NCI-H2029 (cell line): ENCODE data around the gene BBS12.
"Not testable (repeated sequence)": the region's sequence is repeated elsewhere in the genome, so short reads cannot be mapped to it uniquely, and the experiment has no call there.

Experiments
- DNase-seq: peaks from one replicate; lab custom pipeline; 2025; lab: John Stamatoyannopoulos, UW

Gene BBS12

DNA sequence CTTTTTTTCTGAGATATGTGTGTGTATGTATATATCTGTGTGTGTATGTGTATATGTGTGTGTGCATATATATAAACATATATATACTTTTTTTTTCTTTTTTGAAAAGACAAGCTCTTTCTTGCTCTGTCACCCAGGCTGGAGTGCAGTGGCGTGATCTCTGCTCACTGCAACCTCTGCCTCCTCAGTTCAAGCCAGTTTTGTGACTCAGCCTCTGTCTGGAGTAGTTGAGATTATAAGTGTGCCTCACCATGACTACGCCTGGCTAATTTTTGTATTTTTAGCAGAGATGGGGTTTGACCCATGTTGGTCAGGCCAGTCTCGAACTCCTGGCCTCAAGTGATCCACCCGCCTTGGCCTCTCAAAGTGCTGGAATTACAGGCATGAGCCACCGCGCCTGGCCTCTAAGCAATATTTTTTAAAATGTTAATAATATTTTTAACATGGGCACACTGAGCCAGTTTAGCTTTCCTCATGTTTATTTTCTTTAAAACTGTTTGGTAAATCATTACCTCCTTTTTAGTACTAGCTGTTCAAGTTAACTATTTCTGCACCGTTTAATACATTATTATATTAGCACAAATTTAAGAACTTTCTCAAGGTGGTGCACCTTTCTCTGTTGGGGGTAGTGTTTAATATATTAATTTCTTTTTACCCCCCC, 33.3 kb downstream of the BBS12 start:
- DNase-seq, result no peak

GRCh38 chr4:122766353-122766705, 33.8 kb downstream of the BBS12 start:
- DNase-seq, result no peak

GRCh38 chr4:122766950-122767349, 34.4 kb downstream of the BBS12 start:
- no peak for DNase-seq

DNA sequence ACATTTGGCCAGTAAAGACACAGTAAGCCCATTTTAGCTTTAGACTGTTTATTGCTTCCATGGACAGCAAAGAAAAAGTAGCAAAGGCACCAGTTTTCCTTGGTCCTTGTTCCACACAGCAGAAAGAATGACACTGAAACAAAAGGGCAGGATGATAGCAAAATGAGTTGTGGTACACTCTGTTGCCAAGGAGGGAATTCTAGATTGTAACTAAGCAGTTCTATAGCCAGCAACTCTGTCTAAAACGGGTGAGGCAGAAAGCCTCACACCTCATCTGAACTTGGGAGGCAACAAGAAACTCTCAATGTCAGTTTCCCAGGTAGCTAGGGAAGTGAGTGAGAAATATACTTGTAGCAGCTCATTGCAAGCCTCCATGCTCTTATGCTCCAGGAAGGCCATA, 39.2 kb downstream of the BBS12 start:
- no peak for DNase-seq

DNA sequence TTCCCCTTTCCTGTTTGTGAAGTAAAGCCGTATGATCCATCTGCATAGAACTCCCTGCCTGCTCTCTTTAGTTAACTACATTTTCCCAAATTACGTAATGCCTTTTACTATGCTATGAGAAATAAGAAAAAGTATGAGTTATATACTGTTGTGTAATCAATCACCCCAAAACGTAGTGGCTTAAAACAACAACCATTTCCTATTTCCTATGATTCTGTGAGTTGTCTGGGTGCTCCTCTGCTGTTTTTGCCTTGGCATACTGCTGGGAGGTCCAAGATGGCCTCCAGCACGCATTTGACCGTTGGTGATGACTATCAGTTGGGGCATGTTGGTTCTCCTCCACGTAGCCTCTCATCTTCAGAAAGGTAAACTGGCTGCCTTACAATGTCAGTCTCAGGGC, 39.8 kb downstream of the BBS12 start:
- DNase-seq, result no peak

DNA sequence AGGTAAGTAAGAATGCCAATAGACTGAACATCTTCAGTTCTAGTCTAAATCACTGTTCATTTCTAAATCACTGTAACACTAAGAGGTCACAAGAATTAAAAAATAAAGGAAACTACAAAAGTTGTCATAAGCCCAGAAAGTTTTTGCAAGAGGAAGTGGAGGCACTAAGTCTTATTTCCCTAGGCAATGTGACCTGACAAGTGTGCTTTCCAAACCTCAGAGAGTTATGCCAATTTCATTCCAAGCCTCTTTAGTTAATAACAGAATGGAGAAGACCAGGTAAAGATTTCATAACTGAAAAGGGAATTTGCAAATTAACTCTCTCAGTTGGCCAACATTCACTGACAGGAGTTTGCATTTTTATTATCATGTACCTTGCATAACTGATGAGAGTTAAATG, 40.5 kb downstream of the BBS12 start:
- no peak for DNase-seq

GRCh38 chr4:122775039-122775438, 42.5 kb downstream of the BBS12 start:
- no peak for DNase-seq

GRCh38 chr4:122775987-122776836, 43.7 kb downstream of the BBS12 start:
- DNase-seq, result no peak

- no peak for DNase-seq
Observed at GRCh38 chr4:122776916-122777315, 44.4 kb downstream of the BBS12 start.

- DNase-seq, result no peak
Observed at GRCh38 chr4:122777846-122778673, 45.6 kb downstream of the BBS12 start.

DNA sequence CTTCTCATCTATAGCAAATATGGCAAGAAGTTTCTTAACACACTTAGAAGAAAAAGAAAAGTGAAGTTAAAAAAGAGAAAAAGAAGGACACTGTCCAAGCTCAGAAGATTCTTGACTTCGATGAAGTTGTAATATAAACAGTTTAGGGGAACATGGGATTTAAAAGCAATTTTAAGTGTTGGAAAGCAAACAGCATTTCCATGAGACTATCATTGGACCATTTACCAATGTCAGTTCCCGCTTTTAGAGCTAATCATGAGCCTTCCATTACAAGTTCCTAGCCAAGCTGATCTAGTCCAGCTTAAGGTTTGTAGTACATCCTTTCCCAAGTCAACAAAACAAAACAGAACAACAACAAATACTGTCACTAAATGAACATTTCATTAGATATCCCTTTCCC, 49.0 kb downstream of the BBS12 start:
- DNase-seq, result no peak

- DNase-seq, result no peak
Observed at GRCh38 chr4:122783301-122784215, 51.1 kb downstream of the BBS12 start.

GRCh38 chr4:122784261-122784660, 51.8 kb downstream of the BBS12 start:
- DNase-seq, result no peak

DNA sequence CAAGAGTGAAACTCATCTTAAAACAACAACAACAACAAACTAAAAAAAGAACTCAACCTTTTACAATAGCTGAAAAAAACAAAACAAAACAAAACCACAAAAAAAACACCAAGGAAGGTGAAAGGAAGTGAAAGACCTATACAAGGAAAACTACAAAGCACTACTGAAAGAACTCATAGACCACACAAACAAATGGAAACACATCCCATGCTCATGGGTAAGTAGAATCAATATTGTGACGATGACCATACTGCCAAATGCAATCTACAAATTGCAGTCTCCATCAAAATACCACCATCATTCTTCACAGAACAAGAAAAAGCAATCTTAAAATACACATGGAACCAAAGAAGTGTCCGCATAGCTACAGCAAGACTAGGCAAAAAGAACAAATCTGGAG, 52.6 kb downstream of the BBS12 start:
- DNase-seq, result no peak

GRCh38 chr4:122786296-122786695, 53.8 kb downstream of the BBS12 start:
- not testable (repeated sequence) for DNase-seq

- not testable (repeated sequence) for DNase-seq
Observed at GRCh38 chr4:122786920-122787319, 54.4 kb downstream of the BBS12 start.

- no peak for DNase-seq
Observed at GRCh38 chr4:122787940-122788339, 55.4 kb downstream of the BBS12 start.

DNA sequence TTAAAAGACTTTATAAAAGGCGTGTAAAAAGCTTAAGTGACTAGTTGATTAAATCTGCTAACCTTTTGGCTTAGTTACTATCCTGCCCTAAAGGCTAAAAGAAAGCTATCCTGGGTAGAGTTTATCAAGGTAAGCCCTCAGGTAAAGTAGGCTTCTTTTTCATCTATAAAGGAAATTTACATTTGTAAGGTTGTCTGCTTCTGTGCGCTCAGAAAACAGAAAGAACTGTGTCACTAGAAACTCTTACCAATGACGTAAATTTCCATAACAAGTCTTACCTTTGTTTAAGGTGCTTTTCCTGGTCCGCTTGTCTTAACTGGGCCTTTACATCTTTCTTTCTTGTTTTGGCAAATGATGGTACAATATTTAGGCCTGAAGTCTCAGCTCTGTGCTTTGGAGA, 56.4 kb downstream of the BBS12 start:
- DNase-seq, result no peak

GRCh38 chr4:122793811-122794210, 61.3 kb downstream of the BBS12 start:
- no peak for DNase-seq
